T follicular helper cell (primary cell): ENCODE data around the gene TTC36.
"Not testable (repeated sequence)": the region's sequence is repeated elsewhere in the genome, so short reads cannot be mapped to it uniquely, and the experiment has no call there.

ENCODE experiments used
- DNase-seq: peaks from one replicate; pipeline ENCODE4 v3.0.0-alpha.2; 2020; ENCODE audit warnings: low read depth

TTC36 gene

DNA sequence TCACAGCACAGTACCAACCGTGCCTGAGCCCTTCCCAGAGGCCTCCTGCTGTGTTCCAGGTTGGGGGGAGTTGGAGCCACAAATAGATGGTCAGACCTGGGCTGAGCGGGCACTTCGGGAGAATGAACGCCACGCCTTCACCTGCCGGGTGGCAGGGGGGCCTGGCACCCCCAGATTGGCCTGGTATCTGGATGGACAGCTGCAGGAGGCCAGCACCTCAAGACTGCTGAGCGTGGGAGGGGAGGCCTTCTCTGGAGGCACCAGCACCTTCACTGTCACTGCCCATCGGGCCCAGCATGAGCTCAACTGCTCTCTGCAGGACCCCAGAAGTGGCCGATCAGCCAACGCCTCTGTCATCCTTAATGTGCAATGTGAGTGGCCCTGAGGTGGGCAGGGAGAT lies 4.8 kb downstream of the TTC36 start:
- no peak for DNase-seq

DNA sequence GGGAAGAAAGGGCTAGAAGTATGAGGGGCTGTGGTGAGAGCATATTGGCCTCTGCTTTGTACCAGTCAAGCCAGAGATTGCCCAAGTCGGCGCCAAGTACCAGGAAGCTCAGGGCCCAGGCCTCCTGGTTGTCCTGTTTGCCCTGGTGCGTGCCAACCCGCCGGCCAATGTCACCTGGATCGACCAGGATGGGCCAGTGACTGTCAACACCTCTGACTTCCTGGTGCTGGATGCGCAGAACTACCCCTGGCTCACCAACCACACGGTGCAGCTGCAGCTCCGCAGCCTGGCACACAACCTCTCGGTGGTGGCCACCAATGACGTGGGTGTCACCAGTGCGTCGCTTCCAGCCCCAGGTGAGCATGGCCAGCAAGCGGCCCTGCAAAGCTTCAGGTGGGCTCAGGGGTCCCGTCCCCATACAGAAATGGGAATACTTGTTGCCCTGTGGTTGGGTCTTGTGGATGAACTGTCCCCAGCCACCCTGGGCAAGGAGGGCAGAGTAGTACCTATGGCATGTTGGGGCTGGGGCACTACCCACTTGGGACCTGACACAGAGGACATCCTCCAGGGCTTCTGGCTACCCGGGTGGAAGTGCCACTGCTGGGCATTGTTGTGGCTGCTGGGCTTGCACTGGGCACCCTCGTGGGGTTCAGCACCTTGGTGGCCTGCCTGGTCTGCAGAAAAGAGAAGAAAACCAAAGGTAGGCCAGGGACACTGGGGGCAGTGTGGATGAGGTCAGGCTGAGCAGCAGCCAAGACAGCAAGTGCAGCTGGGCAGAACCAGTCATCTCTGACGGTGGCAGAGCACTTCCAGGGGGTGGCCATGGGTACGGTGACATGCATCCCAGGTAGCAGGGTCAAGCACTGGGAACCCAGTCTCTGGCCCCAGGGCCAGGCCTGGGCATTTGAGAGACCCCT lies 5.8 kb downstream of the TTC36 start:
- no peak for DNase-seq

DNA sequence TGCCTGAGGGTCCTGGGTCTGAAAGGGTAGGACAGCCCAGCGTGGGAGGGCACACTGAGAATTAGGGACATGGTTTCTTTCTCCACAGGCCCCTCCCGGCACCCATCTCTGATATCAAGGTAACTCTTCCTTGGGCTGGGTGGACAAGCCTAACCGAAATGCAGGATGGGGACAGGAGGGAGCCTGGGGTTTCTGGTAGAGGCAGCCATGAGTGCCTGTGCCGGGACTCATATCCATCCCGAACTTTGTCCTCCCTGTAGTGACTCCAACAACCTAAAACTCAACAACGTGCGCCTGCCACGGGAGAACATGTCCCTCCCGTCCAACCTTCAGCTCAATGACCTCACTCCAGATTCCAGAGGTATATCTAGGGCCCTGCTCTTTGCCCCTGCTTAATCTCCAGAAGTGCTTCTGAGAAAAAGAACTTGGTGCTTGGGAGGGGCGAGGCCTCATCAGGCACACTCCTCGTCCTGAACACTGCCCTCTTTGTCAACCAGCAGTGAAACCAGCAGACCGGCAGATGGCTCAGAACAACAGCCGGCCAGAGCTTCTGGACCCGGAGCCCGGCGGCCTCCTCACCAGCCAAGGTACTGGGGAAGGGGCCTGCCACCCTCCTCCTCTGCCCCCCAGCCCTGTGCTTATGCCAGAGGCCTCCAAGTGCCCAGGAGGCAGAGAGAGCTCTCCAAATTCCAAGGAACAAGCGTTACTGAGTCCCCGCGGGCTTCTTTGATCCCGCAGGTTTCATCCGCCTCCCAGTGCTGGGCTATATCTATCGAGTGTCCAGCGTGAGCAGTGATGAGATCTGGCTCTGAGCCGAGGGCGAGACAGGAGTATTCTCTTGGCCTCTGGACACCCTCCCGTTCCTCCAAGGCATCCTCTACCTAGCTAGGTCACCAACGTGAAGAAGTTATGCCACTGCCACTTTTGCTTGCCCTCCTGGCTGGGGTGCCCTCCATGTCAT lies 6.8 kb downstream of the TTC36 start:
- DNase-seq, result no peak

DNA sequence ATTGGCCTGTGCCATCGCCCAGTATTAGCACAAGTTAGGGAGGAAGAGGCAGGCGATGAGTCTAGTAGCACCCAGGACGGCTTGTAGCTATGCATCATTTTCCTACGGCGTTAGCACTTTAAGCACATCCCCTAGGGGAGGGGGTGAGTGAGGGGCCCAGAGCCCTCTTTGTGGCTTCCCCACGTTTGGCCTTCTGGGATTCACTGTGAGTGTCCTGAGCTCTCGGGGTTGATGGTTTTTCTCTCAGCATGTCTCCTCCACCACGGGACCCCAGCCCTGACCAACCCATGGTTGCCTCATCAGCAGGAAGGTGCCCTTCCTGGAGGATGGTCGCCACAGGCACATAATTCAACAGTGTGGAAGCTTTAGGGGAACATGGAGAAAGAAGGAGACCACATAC lies 8.0 kb downstream of the TTC36 start:
- DNase-seq, result no peak

DNA sequence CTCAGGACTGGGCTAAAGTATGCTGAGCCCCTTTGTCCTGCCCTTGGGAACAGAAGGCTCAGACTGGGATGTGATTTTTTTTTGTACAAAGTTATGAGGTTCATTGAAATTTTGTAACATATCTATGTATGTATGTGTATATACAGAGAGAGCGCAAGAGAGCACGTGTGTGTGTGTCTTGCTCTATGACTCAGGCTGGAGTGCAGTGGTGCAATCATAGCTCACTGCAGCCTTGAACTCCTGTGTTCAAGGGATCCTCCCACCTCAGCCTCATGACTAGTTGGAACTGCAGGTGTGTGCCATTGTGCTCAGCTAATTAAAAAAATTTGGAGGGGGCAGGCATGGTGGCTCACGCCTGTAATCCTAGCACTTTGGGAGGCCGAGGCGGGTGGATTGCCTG lies 9.5 kb downstream of the TTC36 start:
- DNase-seq, result no peak

DNA sequence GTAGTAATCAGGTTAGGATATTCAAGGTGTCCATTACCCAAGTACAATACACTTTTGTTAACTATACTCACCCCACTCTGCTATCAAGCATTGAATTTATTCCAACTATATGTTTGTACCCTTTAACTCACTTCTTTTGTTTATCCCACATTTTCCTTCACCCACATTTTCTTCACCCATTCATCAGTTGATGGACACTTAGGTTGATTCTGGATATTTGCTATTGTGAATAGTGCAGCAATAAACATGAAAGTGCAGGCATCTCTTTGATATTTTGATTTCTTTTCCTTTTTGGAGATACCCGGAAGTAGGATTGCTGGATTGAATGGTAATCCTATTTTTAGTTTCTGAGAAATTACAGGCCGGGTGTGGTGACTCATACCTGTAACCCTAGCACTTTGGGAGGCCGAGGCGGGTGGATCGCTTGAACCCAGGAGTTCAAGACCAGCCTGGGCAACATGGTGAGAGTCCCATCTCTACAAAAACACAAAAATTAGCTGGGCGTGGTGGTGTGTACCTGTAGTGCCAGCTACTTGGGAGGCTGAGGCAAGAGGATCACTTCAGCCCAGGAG lies 10.2 kb downstream of the TTC36 start:
- DNase-seq, result no peak

DNA sequence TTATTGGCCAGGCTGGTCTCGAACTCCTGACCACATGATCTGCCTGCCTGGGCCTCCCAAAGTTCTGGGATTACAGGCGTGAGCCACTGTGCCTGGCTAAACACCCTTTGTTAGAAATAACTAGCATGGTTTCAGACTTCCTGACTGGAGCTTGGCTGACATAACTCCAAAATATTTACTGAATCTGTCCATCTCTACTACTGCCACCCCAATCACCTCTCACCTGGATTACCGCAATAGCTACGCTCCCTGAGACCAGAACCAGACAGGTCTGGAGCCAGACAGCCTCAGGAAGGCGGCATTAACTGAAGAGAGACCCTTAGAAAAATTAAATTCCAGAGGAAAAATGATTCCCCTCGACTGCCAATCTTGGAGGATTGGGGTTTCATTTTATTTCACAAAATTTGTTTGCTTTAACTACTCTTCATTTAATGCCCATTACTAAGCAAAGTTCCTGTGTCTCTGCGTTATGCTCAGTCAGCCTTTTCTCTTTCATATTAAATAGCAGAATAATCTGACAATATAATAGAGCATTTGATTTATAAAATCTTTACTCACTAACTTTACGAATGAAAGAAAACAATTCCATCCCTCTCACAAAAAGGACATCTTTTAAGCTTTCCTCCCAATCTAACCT lies 16.9 kb downstream of the TTC36 start:
- DNase-seq, result no peak

DNA sequence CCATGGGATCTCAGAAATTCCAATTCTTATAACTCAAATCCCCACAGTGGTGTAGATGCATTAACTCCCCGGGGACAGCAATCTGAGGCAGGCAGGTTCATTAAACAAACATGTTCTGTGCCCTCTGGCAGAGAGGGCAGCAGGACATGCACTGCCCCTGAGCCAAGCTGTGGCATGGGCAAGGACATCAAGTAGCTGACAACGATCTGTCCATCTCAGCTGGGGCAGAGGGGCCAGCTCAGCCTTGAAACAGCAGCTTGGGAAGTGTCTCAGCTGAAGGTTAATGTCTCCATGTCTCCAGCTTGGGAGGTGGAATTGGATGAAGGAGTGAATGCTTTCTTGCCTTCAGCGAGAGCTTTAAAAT lies 17.4 kb downstream of the TTC36 start:
- DNase-seq, result no peak

DNA sequence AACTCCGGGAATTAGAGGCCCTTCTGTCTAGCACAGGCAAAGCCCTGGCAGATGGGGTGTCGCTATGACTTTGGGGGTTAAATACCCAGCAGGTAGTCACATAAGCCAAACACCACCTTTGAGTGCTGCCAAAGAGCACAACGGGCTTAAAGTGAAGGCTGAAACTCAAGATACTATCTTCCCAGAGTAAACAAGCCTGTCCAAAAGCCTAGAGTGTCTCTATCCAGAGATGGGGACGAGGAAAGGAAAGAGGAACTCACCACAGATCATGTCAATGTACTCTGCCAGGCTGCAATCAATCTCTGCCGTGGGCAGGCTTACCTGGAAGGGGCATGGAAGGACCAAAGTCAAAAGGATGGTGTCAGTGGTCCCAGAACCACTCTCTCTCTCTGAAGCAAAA lies 18.3 kb downstream of the TTC36 start:
- DNase-seq, result no peak

DNA sequence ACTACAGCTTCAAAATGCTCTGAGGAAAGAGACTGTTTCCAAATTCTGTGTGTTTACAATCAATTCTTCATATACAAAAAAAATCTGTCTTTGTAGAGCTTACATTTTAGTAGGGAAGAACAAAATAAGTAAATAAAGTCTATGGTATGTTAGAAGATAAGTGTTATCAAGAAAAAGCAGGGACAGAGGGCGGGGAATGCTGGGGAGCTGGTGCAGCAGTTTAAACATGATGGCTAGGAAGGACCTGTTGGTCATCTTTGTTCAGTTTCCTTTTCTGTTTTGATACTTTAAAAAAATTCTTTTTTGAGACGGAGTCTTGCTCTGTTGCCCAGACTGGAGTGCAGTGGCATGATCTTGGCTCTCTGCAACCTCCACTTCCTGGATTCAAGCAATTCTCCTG lies 19.9 kb downstream of the TTC36 start:
- no peak for DNase-seq

DNA sequence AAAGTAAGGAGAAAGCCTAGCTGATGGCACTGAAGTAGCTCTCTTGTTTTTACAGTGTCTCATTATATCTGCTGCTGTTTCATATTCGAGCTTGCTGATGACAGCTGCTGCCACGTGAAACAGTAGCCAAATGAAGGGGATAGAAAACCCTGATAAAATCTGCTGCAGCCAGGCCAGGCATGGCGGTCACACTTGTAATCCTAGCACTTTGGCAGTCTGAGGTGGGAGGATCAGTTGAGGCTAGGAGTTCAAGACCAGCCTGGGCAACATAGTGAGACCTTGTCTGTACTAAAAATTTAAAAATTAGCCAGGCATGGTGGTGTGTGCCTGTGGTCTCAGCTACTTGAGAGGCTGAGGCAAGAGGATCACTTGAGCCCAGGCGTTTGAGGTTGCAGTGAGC lies 25.1 kb downstream of the TTC36 start:
- no peak for DNase-seq

DNA sequence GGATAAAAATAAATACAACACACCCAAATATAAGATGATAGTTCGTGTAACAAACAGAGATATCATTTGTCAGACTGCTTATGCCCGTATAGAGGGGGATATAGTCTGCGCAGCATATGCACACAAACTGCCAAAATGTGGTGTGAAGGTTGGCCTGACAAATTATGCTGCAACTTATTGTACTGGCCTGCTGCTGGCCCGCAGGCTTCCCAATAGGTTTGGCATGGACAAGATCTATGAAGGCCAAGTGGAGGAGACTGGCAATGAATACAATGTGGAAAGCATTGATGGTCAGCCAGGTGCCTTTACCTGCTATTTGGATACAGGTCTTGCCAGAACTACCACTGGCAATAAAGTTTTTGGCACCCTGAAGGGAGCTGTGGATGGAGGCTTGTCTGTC lies 33.5 kb downstream of the TTC36 start:
- no peak for DNase-seq

DNA sequence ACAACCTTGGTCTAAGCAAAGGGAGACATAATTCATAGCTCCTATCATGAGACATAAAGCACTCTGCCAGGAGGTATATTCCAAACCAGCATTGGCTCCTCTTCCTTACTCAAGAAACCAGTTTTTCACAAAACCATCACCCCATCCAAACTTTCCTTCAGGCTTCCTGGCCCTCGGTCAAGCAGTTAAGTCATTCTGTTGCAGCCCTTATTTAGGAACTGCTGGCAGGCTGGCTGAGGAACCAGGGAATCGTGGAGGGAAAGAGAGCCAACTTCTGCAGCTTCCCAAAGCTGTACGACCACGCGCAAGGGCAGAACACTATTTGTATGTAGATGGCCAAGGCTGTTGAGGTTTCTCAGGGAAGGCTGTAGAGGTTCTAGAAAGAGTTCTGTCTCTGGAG lies 37.8 kb downstream of the TTC36 start:
- DNase-seq, result no peak

DNA sequence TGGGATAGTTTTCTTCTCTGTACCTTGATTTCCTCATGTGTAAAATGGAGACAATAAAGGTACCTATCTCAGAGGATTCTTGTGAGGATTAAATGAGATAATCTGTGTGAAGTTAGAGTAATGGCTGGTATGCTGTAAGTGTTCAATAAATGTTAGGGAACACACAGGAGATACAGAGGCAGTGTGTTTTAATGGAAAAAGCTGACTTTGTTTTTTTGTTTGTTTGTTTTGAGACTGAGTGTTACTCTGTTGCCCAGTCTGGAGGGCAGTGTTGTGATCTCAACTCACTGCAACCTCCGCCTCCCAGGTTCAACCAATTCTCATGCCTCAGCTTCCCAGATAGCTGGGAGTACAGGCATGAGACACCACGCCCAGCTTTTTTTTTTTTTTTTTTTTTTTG lies 42.4 kb downstream of the TTC36 start:
- no peak for DNase-seq

DNA sequence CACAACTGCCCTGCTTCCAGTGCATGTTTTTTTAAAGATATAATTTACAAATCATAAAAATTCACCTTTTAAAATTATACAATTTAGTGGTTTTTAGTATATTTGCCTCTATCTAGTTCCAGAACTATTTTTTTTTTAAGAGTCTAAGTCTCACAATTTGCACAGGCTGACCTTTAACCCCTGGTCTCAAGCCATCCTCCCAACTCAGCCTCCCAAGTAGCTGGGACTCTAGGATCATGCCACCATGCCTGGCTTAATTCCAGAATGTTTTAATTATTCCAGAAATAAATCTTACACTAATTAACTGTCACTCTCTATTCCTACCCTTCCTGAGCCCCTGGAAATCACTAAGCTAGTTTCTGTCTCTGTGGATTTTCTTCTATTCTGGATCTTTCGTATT lies 43.5 kb downstream of the TTC36 start:
- DNase-seq, result no peak

DNA sequence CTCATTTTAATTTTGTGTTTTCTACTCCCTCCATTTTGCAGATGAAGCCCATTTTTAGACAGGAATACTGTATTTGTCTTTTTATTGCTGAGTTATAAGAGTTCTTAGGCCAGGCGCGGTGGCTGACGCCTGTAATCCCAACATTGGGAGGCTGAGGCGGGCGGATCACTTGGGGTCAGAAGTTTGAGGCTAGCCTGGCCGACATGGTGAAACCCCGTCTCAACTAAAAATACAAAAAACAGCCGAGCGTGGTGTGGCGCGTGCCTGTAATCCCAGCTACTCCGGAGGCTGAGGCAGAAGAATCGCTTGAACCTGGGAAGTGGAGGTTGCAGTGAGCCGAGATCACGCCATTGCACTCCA lies 44.4 kb downstream of the TTC36 start:
- not testable (repeated sequence) for DNase-seq

DNA sequence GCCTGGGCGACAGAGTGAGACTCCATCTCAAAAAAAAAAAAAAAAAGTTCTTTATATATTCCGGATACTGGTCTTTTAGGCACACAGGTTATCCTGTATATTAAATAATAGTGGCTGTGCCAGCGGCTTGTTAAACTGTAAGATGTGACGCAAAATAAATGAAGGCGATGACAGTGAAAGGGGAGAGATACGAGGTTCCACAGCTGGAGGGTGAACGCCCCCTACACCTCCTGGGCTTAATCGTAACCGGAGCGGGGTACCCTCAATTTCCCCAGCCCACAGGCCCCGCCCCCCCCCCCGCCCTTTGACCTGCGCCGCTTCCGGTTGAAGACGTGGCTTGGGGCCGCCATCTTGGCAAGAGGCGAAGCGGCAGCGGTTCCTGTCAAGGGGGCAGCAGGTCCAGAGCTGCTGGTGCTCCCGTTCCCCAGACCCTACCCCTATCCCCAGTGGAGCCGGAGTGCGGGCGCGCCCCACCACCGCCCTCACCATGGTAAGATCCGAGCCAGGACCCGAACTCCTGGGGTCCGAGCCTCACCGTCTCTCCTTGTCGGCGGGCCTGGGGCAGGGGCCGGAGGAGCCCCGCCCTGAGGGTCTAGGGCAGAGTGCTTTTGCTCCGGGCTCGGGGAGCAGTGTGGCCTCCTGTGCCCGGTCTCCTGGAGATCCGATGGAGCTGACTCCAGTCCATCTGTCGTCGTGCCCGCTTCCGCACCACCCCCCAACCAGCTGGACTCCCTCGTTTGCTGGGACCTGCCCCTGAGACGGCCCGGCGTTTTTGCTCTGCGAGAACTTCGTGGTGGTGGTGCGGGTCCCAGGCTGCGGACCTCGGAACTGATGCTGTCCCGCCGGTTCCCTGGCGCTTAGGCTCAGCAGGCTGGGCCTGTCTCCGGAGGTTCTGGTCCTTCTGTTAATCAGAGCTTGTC lies 45.0 kb downstream of the TTC36 start, which contains the start of gene ARCN1:
Gene ARCN1 (plus strand): TSS at position 349 of the 920 bp plus-strand sequence. CDS start 139 bp downstream, at position 488.
- peak; percentile 70 for DNase-seq

DNA sequence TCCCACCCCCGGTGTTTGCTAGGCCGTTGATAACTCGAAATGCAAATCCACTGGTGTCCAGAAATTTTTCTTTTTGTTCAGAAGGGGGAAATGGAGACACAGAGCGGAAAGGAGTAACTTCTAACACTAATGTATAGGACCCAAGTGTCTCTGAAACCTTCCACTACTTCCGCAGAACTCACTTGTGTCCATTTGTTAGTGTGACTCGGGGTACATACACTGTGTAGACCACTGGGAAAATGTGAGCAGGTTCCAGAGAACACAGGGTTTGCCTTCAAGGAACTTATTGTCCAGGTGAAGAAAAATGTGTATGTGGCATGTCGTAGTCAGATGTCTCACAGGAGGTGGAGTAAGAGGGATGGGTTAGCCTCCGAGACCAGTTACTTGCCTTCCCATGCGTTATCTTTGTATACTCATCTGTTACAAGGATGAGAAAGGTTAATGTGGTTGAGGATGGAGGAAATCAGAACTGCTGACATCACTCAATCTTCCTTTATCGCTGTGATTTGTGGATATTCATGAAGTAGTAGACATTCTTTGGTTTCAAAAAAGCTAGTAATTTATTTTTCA lies 45.8 kb downstream of the TTC36 start:
- DNase-seq, result no peak

DNA sequence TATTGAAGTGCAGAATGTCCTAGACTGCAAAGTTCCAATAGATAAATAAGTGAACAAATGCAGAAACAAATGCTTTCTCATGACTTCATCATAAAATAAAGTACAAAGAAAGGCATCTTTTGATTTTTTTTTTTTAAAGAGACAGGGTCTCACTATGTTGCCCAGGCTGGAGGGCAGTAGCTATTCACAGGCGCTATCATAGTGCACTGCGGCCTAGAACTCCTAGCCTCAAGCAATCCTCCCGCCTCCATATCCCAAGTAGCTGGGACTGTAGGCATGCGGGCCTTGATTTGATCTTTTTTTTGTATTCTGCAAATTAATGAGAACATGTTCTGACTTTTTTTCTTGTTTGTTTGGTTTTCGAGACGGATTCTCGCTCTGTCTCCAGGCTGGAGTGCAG lies 47.4 kb downstream of the TTC36 start:
- DNase-seq, result no peak

DNA sequence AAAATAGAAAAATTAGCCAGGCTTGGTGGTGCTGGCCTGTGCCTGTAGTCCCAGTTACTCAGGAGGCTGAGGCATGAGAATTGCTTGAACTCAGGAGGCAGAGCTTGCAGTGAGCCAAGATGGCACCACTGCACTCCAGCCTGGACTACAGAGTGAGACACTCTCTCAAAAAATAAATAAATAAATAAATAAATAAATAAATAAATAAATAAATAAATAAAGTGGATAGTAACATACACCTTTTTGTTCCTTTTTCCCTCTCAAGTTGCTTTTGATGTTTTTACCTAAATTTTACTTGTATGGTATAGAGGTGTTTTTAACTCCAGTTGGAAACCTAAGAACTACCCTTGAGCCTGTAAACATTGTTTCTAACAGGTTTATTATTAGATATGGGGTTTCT lies 50.7 kb downstream of the TTC36 start:
- DNase-seq, result not testable (repeated sequence)
